ENCODE data around the gene PAK1.

GRCh38 chr11:77308838-77309237, 165.1 kb downstream of the PAK1 start:
- TF ChIP-seq BHLHE40 (IDR thresholded peaks at IDR 0.05; ENCODE audit: borderline replicate concordance) (no peak), FOXM1 (IDR thresholded peaks at IDR 0.05; ENCODE audit: borderline replicate concordance) (no peak), ARNT (IDR thresholded peaks at IDR 0.05) (no peak), SP1 (IDR thresholded peaks at IDR 0.05) (no peak), TARDBP (IDR thresholded peaks at IDR 0.05) (no peak), FOXK2 (IDR thresholded peaks at IDR 0.05) (no peak), ZNF384 (IDR thresholded peaks at IDR 0.05) (no peak), PKNOX1 (IDR thresholded peaks at IDR 0.05) (no peak), SUZ12 (IDR thresholded peaks at IDR 0.05) (no peak), CTBP1 (IDR thresholded peaks at IDR 0.05; ENCODE audit: borderline replicate concordance) (no peak), NFRKB (IDR thresholded peaks at IDR 0.05) (no peak), ELF4 (IDR thresholded peaks at IDR 0.05) (no peak), LEF1 (IDR thresholded peaks at IDR 0.05; ENCODE audit: borderline replicate concordance) (no peak), HDGF (IDR thresholded peaks at IDR 0.05; ENCODE audit: borderline replicate concordance) (no peak)

Measured in HEK293T (cell line).